Measurements from ENCODE around the gene RNF20.

RNF20 gene

GRCh38 chr9:101590901-101591300 is 57.2 kb downstream of the RNF20 start:
- DNase-seq (ENCODE audit: low read depth) = no peak

GRCh38 chr9:101591787-101592446 is 58.3 kb downstream of the RNF20 start:
- no peak for DNase-seq (ENCODE audit: low read depth)

GRCh38 chr9:101592788-101593187 is 59.1 kb downstream of the RNF20 start:
- DNase-seq (ENCODE audit: low read depth) = no peak

- DNase-seq (ENCODE audit: low read depth) = no peak
Observed at GRCh38 chr9:101593345-101593744, 59.7 kb downstream of the RNF20 start.

GRCh38 chr9:101594796-101595195 is 61.1 kb downstream of the RNF20 start, which contains the start of gene PPP3R2:
PPP3R2 (minus strand) TSS chr9:101594969; CDS start chr9:101594921, 48 bp downstream.
- DNase-seq (ENCODE audit: low read depth) = no peak

- no peak for DNase-seq (ENCODE audit: low read depth)
Observed at GRCh38 chr9:101601904-101602765, 68.5 kb downstream of the RNF20 start.

GRCh38 chr9:101604296-101604695 is 70.6 kb downstream of the RNF20 start:
- no peak for DNase-seq (ENCODE audit: low read depth)

GRCh38 chr9:101605547-101605946 is 71.9 kb downstream of the RNF20 start:
- DNase-seq (ENCODE audit: low read depth) = no peak

Data from HS-27A (cell line).